Fibroblast of lung (primary cell): Measurements from ENCODE around the gene CAMSAP3. TPM values are rescaled to one million over a fixed set of nuclear protein-coding genes. Genes with fewer than 3 reads are reported as not detected.

Source experiments
- DNase-seq, 2 donors: peaks; one replicate each; pipeline versions ENCODE4 v3.0.0 to v3.0.0-alpha.2; 2010; ENCODE audit warnings: low read depth in 2 of 2
- H2AFZ ChIP-seq: 2 replicates; pipeline ENCODE4 v1.5.1; 2012; ENCODE audit warnings: low read length, control low read depth, inconsistent platforms
- H3K27ac ChIP-seq: 2 replicates; pipeline ENCODE4 v1.5.1; 2011; ENCODE audit warnings: low read length, control low read depth; ENCODE audit not compliant: insufficient read depth
- H3K27me3 ChIP-seq: 2 replicates; pipeline ENCODE4 v1.5.1; 2011; ENCODE audit warnings: mild to moderate bottlenecking, low read length; ENCODE audit not compliant: control insufficient read depth, insufficient read depth
- H3K36me3 ChIP-seq: 2 replicates; pipeline ENCODE4 v1.5.1; 2011; ENCODE audit warnings: low read length; ENCODE audit not compliant: control insufficient read depth, insufficient read depth
- H3K4me1 ChIP-seq: 2 replicates; pipeline ENCODE4 v1.5.1; 2011; ENCODE audit warnings: low read length; ENCODE audit not compliant: control insufficient read depth, insufficient read depth; ENCODE audit errors: extremely low read depth
- H3K4me2 ChIP-seq: 2 replicates; pipeline ENCODE4 v1.5.1; 2011; ENCODE audit warnings: low read length, control low read depth; ENCODE audit not compliant: insufficient read depth; ENCODE audit errors: extremely low read depth
- H3K4me3 ChIP-seq, 4 experiments: fragments of 200-600 bp in 1 of 4; sonication (generic) in 1 of 4; replicated peaks in 1 of 4; 2 replicates each; pipeline ENCODE4 v1.5.1; 2011 to 2016; ENCODE audit warnings: low read length in 4 of 4, low read depth in 3 of 4, mild to moderate bottlenecking in 3 of 4, control low read depth in 2 of 4, inconsistent platforms in 1 of 4, mixed read lengths in 1 of 4; ENCODE audit not compliant: insufficient read depth in 1 of 4; ENCODE audit errors: control extremely low read depth in 1 of 4
- H3K79me2 ChIP-seq: 2 replicates; pipeline ENCODE4 v1.5.1; 2012; ENCODE audit warnings: mild to moderate bottlenecking, low read length, inconsistent platforms; ENCODE audit not compliant: control insufficient read depth, insufficient read depth
- H3K9ac ChIP-seq: 2 replicates; pipeline ENCODE4 v1.5.1; 2011; ENCODE audit warnings: mild to moderate bottlenecking, low read length, control low read depth; ENCODE audit not compliant: insufficient read depth
- H3K9me3 ChIP-seq: 2 replicates; pipeline ENCODE4 v1.5.1; 2012; ENCODE audit warnings: low read depth, low read length; ENCODE audit not compliant: control insufficient read depth, insufficient read depth
- H4K20me1 ChIP-seq: 2 replicates; pipeline ENCODE4 v1.5.1; 2011; ENCODE audit warnings: low read length; ENCODE audit not compliant: control insufficient read depth, insufficient read depth; ENCODE audit errors: extremely low read depth
- EZH2 ChIP-seq: IDR thresholded peaks from 2 replicates; pipeline ENCODE4 v1.5.1; 2012; ENCODE audit warnings: low read length, control low read depth, mild to moderate bottlenecking; ENCODE audit errors: missing control alignments
- polyA plus RNA-seq, 2 donors: library from polyadenylated mRNA; depleted of rRNA in 1 of 2; stranded (reverse) in 1 of 2; unstranded in 1 of 2; fragments of >200 nt; gene quantifications; 2 replicates each; pipeline ENCODE4 v1.2.1, GENCODE V29; 2011 to 2012; ENCODE audit warnings: missing spikeins in 1 of 2
- total RNA-seq: library from RNA; depleted of rRNA; stranded (reverse); fragments of >200 nt; gene quantifications from 2 replicates; pipeline ENCODE4 v1.2.1, GENCODE V29; 2014
- TF ChIP-seq, protein P1 (sequence below), 2 donors: IDR thresholded peaks in 1 of 2; conservative IDR thresholded peaks in 1 of 2; 1 replicate in 1 of 2; 2 replicates in 1 of 2; pipeline ENCODE4 v1.5.1; 2011 to 2012; ENCODE audit warnings: low read length in 2 of 2, control low read depth in 1 of 2, inconsistent platforms in 1 of 2, low read depth in 1 of 2, mild to moderate bottlenecking in 1 of 2

The CAMSAP3 gene
- total and polyA plus RNA-seq, 2 donors (not counting 1 experiment from before 2014, with no cell fraction given): not detected

DNA sequence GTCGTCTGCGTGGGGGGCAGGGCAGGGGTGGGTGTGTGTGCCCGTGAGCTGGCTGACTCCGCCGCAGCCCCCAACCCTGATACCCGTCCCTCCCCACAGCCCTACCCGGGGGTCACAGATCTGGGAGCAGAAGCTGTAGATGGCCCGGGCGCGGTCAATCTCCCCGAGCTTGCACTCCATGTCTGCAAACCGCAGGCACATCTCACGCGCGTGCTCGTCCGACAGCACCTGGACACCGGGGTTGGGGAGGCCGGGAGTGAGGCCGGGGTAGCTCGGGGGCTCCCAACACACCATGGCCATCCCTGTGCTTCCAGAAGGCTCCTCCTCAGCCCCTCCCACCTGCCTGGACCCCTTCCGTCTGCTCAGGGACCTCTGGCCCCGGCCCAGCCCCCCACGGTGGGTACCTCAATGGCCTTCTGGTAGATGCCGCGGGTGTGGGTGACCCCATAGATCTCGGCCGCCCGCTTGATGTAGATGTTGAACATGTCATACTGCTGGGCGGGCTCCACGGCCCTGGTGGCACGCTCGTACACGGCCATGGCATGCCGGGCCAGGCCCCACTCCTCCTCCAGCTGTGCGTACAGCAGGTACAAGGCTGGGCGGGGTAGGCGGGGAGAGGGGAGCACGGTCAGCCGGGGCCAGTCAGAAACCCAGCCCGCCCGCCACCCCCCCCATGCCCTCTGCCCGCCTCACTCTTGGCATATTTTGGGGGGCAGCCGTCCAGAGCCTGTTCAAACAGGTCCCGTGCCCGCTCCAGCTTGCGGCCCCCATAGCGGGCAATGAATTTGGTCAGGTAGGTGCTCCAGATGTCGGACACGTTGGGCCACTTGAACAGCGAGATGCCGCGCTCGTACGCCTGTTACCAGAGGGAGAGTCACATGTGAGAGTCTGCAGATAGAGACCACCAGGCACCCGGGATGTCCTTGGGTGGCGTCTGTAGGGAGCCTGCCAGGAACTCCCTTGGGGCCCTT is 25.1 kb downstream of the CAMSAP3 start:
- no peaks in the 10 kb centered on the region for H3K9me3 ChIP-seq
- no peak for DNase-seq
- no peak overlapping the region for H3K9ac ChIP-seq
- no peaks in the 10 kb centered on the region for H3K27me3 ChIP-seq
- H4K20me1 ChIP-seq: no peaks in the 10 kb centered on the region
- no peak overlapping the region for H3K4me3 ChIP-seq
- TF ChIP-seq, protein P1, sequence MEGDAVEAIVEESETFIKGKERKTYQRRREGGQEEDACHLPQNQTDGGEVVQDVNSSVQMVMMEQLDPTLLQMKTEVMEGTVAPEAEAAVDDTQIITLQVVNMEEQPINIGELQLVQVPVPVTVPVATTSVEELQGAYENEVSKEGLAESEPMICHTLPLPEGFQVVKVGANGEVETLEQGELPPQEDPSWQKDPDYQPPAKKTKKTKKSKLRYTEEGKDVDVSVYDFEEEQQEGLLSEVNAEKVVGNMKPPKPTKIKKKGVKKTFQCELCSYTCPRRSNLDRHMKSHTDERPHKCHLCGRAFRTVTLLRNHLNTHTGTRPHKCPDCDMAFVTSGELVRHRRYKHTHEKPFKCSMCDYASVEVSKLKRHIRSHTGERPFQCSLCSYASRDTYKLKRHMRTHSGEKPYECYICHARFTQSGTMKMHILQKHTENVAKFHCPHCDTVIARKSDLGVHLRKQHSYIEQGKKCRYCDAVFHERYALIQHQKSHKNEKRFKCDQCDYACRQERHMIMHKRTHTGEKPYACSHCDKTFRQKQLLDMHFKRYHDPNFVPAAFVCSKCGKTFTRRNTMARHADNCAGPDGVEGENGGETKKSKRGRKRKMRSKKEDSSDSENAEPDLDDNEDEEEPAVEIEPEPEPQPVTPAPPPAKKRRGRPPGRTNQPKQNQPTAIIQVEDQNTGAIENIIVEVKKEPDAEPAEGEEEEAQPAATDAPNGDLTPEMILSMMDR (conservative IDR thresholded peaks at IDR 0.05 in 1 of 2, IDR thresholded peaks at IDR 0.05 in 1 of 2; ENCODE audit: low read depth in 1 of 2, low read length in 2 of 2): no peak
- TF ChIP-seq EZH2: no peak
- H3K27ac ChIP-seq: no peak overlapping the region
- no peak overlapping the region for H3K4me2 ChIP-seq
- no peak overlapping the region for H2AFZ ChIP-seq
- peaks cover 25% of the 10 kb centered on the region for H3K36me3 ChIP-seq
- no peaks in the 10 kb centered on the region for H3K79me2 ChIP-seq
- no peaks in the 10 kb centered on the region for H3K4me1 ChIP-seq

DNA sequence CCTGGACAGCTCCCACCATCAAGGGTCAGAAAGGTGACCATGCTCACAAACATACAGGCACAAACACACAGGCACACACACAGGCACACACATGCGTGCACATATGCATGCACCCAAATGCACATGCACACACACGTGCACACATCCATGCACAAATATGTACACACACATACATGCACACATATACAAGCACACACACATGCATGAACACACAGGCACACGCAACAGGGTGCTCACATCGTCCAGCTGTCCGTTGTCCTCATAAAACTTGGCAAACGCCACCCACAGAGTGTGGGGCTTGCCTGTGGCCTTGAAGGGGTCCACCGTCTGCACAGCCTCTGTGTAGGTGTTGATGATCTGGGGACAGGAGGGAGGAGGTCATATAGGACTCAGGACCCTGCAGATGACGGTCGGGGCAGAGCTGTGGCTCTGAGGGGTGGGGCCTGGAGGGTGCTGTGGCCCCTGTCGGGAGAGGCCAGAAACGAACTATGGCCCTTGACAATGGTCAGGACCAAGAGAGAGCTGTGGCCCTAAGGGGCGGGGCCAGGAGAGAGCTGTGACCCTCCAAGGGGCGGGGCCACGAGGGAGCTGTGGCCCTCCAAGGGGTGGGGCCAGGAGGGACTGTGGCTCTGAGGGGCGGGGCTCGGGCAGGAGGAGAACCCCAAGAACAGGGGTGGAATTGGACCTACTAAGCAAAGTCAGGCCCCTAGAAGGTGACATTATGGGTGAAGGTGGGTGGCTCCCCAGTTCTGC is 27.4 kb downstream of the CAMSAP3 start:
- H3K4me3 ChIP-seq: no peak overlapping the region
- H3K36me3 ChIP-seq: peaks cover 30% of the 10 kb centered on the region
- H3K9ac ChIP-seq: no peak overlapping the region
- DNase-seq: no peak
- H3K27me3 ChIP-seq: no peaks in the 10 kb centered on the region
- peaks cover 20% of the 10 kb centered on the region for H3K79me2 ChIP-seq
- H4K20me1 ChIP-seq: no peaks in the 10 kb centered on the region
- no peak overlapping the region for H3K27ac ChIP-seq
- TF ChIP-seq, protein P1 (conservative IDR thresholded peaks at IDR 0.05 in 1 of 2, IDR thresholded peaks at IDR 0.05 in 1 of 2; ENCODE audit: low read depth in 1 of 2, low read length in 2 of 2): no peak
- TF ChIP-seq EZH2: no peak
- H3K9me3 ChIP-seq: no peaks in the 10 kb centered on the region
- no peaks in the 10 kb centered on the region for H3K4me1 ChIP-seq
- H3K4me2 ChIP-seq: no peak overlapping the region
- H2AFZ ChIP-seq: no peak overlapping the region
